Type B pancreatic cell (in vitro differentiated cells): Measurements from ENCODE around the gene CXCL14. TPM values are rescaled to one million over a fixed set of nuclear protein-coding genes. Genes with fewer than 3 reads are reported as not detected.
A peak's percentile ranks its signal among the peaks of the same experiment; 100 is the strongest.

Experiments
- DNase-seq: peaks from one replicate; pipeline ENCODE4 v3.0.0; 2021; ENCODE audit warnings: mixed read lengths; ENCODE audit not compliant: unreplicated experiment; ENCODE audit errors: extremely low spot score
- H3K27ac Mint-ChIP-seq: 2 replicates; pipeline ENCODE4 v1.8.0; 2021; ENCODE audit warnings: mild to moderate bottlenecking, mixed read lengths
- H3K27me3 Mint-ChIP-seq: 2 replicates; pipeline ENCODE4 v1.8.0; 2021; ENCODE audit warnings: mixed read lengths
- H3K36me3 Mint-ChIP-seq: 2 replicates; pipeline ENCODE4 v1.8.0; 2021; ENCODE audit warnings: mixed read lengths
- H3K4me1 Mint-ChIP-seq: one replicate; pipeline ENCODE4 v1.8.0; 2021; ENCODE audit warnings: mixed read lengths; ENCODE audit not compliant: unreplicated experiment
- H3K4me3 Mint-ChIP-seq: 2 replicates; pipeline ENCODE4 v1.8.0; 2021; ENCODE audit warnings: mild to moderate bottlenecking, mixed read lengths
- H3K9me3 Mint-ChIP-seq: 2 replicates; pipeline ENCODE4 v1.8.0; 2021; ENCODE audit warnings: mixed read lengths
- CTCF ChIP-seq: fragments of 200-600 bp; sonication (generic); conservative IDR thresholded peaks from 2 replicates; pipeline ENCODE4 v1.5.0; 2021; ENCODE audit warnings: antibody characterized with exemption, mild to moderate bottlenecking
- total RNA-seq: library from RNA; stranded (reverse); gene quantifications from 2 replicates; pipeline ENCODE4 v1.2.1, GENCODE V29; 2021; ENCODE audit warnings: low replicate concordance

The CXCL14 gene
- total RNA-seq, 1 donor from 2014 or later = 70.3 TPM

- peaks cover 29% of the 10 kb centered on the region for H3K4me1 Mint-ChIP-seq
- no peak for DNase-seq
- no peak for TF ChIP-seq CTCF
- no peaks in the 10 kb centered on the region for H3K36me3 Mint-ChIP-seq
- no peak overlapping the region for H3K27ac Mint-ChIP-seq
- no peak overlapping the region for H3K4me3 Mint-ChIP-seq
- H3K9me3 Mint-ChIP-seq = no peaks in the 10 kb centered on the region
- H3K27me3 Mint-ChIP-seq = peaks cover 98% of the 10 kb centered on the region
Measured at GRCh38 chr5:135538261-135538660, 40.5 kb downstream of the CXCL14 start.

- H3K4me1 Mint-ChIP-seq = peaks cover 25% of the 10 kb centered on the region
- DNase-seq = no peak
- no peaks in the 10 kb centered on the region for H3K9me3 Mint-ChIP-seq
- no peaks in the 10 kb centered on the region for H3K36me3 Mint-ChIP-seq
- TF ChIP-seq CTCF = no peak
- no peak overlapping the region for H3K27ac Mint-ChIP-seq
- peaks cover 98% of the 10 kb centered on the region for H3K27me3 Mint-ChIP-seq
- no peak overlapping the region for H3K4me3 Mint-ChIP-seq
Measured at GRCh38 chr5:135537745-135538144, 41.0 kb downstream of the CXCL14 start.

GRCh38 chr5:135537271-135537670 is 41.5 kb downstream of the CXCL14 start:
- Mint-ChIP-seq H3K27ac (no peak overlapping the region), H3K9me3 (no peaks in the 10 kb centered on the region), H3K36me3 (no peaks in the 10 kb centered on the region), H3K4me1 (peaks cover 25% of the 10 kb centered on the region), H3K27me3 (peaks cover 98% of the 10 kb centered on the region), H3K4me3 (peak overlapping the region; percentile 31)
- no peak for DNase-seq
- no peak for TF ChIP-seq CTCF

- Mint-ChIP-seq H3K36me3 (no peaks in the 10 kb centered on the region), H3K9me3 (no peaks in the 10 kb centered on the region), H3K27ac (no peak within 1 kb of the TSS), H3K4me1 (peaks cover 20% of the 10 kb centered on the region), H3K4me3 (peak within 1 kb of the TSS; percentile 80), H3K27me3 (peaks cover 98% of the 10 kb centered on the region)
- no peak for DNase-seq
- TF ChIP-seq CTCF = no peak
Measured at GRCh38 chr5:135535820-135536801, 42.7 kb downstream of the CXCL14 start, which contains the start of gene NEUROG1. Gene NEUROG1, minus strand, starts transcription at chr5:135535964. Its CDS starts 274 bp downstream, at chr5:135535690.

- Mint-ChIP-seq H3K27ac (no peak overlapping the region), H3K27me3 (peaks cover 98% of the 10 kb centered on the region), H3K9me3 (no peaks in the 10 kb centered on the region), H3K4me1 (peaks cover 17% of the 10 kb centered on the region), H3K36me3 (no peaks in the 10 kb centered on the region), H3K4me3 (peak overlapping the region; percentile 22)
- DNase-seq = no peak
- no peak for TF ChIP-seq CTCF
Measured at GRCh38 chr5:135535420-135535819, 43.4 kb downstream of the CXCL14 start.
